Smooth muscle cell (in vitro differentiated cells): ENCODE measurements around the gene HDAC6. TPM values are rescaled to one million over a fixed set of nuclear protein-coding genes. Genes with fewer than 3 reads are reported as not detected.
"Not testable (repeated sequence)": the region's sequence is repeated elsewhere in the genome, so short reads cannot be mapped to it uniquely, and the experiment has no call there.

Experiments
- DNase-seq: peaks from one replicate; lab custom pipeline; 2025; ENCODE audit not compliant: unreplicated experiment; lab: John Stamatoyannopoulos, UW
- H2AFZ ChIP-seq: fragments of 200-600 bp; sonication (generic); 2 replicates; pipeline ENCODE4 v1.6.0; 2016; ENCODE audit warnings: antibody characterized with exemption, low read depth, mild to moderate bottlenecking
- H3F3A ChIP-seq: fragments of 200-600 bp; sonication (generic); 2 replicates; pipeline ENCODE4 v1.6.0; 2017; ENCODE audit warnings: antibody characterized with exemption, low read depth
- H3K27ac ChIP-seq: fragments of 200-600 bp; sonication (generic); 2 replicates; pipeline ENCODE4 v1.5.1; 2016; ENCODE audit warnings: low read depth, mild to moderate bottlenecking
- H3K27me3 ChIP-seq: fragments of 200-600 bp; sonication (generic); 2 replicates; pipeline ENCODE4 v1.6.1; 2016; ENCODE audit warnings: low read depth, mild to moderate bottlenecking
- H3K36me3 ChIP-seq: fragments of 200-600 bp; sonication (generic); 2 replicates; pipeline ENCODE4 v1.5.1; 2016; ENCODE audit warnings: low read depth
- H3K4me1 ChIP-seq: fragments of 200-600 bp; sonication (generic); 2 replicates; pipeline ENCODE4 v1.5.1; 2016; ENCODE audit warnings: low read depth
- H3K4me2 ChIP-seq: fragments of 200-600 bp; sonication (generic); 2 replicates; pipeline ENCODE4 v1.6.0; 2016; ENCODE audit warnings: mild to moderate bottlenecking
- H3K4me3 ChIP-seq: fragments of 200-600 bp; sonication (generic); 2 replicates; pipeline ENCODE4 v1.5.1; 2016; ENCODE audit warnings: mild to moderate bottlenecking
- H3K79me2 ChIP-seq: fragments of 200-600 bp; sonication (generic); 2 replicates; pipeline ENCODE4 v1.6.0; 2016; ENCODE audit warnings: low read depth, mild to moderate bottlenecking
- H3K9ac ChIP-seq: fragments of 200-600 bp; sonication (generic); 2 replicates; pipeline ENCODE4 v1.6.0; 2016; ENCODE audit warnings: low read depth
- H3K9me3 ChIP-seq: fragments of 200-600 bp; sonication (generic); replicated peaks from 2 replicates; pipeline ENCODE4 v1.5.1; 2016; ENCODE audit warnings: low read depth
- H4K20me1 ChIP-seq: fragments of 200-600 bp; sonication (generic); 2 replicates; pipeline ENCODE4 v1.6.0; 2016; ENCODE audit warnings: low read depth
- WGBS: methylation state at CpG from one replicate; pipeline ENCODE4 v1.1.7; 2016; ENCODE audit warnings: low lambda C conversion rate; 5-methylcytosine and 5-hydroxymethylcytosine counted together
- polyA plus RNA-seq: library from polyadenylated mRNA; unstranded; fragments of >200 nt; fragmentation: Nextera tagmentation; extraction: Ambion mirVana; gene quantifications from 2 replicates; pipeline ENCODE4 v1.2.1, GENCODE V29; 2016
- total RNA-seq: library from RNA; depleted of rRNA; stranded (reverse); fragments of >200 nt; gene quantifications from 2 replicates; pipeline ENCODE4 v1.2.3, GENCODE V29; 2014
- TF ChIP-seq, protein P1 (sequence below): fragments of 200-600 bp; sonication (generic); IDR thresholded peaks from 2 replicates; pipeline ENCODE4 v1.5.1; 2017; ENCODE audit warnings: borderline replicate concordance, mild to moderate bottlenecking, antibody characterized with exemption; ENCODE audit not compliant: insufficient read depth, poor library complexity, severe bottlenecking

Gene HDAC6
- total and polyA plus RNA-seq, 2 experiments from 2014 or later, result 46.0 to 71.3 TPM

DNA sequence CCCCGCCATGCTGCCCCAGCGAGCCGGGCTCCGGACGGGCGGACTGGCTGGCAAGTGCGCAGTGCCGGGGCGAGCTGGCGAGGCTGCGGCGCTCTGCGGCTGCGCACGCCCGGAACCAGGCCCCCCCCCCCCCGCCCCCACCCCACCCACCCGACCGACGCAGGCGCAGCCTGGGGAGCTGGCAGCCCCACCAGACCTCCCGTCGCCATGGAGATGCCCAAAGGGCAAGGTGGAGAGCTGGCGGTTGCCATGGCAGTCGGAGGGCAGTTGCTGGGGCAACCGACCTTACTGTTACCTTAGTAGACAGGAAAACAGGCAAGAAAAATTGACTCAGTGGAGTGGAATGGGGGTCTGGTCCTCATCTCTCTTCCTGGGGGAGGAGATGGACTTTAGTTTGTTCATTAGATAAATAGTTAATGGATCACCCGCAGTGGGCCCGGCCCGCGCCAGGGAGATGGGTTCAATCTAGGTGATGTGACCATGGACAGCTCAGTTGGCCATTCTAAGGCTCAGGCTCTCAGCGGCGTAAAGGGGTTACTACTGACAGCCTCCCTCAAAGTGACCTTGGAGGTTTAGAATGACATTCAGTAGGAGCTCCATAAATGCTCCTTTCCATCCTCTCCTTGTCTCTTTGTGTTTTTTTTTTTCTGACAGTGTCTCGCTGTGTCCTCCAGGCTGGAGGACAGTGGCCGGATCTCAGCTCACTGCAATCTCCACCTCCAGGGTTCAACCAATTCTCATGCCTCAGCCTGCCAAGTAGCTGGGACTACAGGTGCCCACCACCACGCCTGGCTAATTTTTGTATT is 33.9 kb downstream of the HDAC6 start, which contains the start of gene PCSK1N:
Gene PCSK1N (minus strand): TSS at position 87 of the 806 bp plus-strand sequence. CDS start 78 bp downstream, at position 9.
- DNase-seq, result no peak
- Histone ChIP-seq H3K36me3 (no peaks in the 10 kb centered on the region), H3K4me3 (peak within 1 kb of the TSS; percentile 41), H3K27me3 (peaks cover 55% of the 10 kb centered on the region), H3K79me2 (no peaks in the 10 kb centered on the region), H2AFZ (no peak within 1 kb of the TSS), H4K20me1 (no peaks in the 10 kb centered on the region), H3K9ac (no peak within 1 kb of the TSS), H3K9me3 (no peaks in the 10 kb centered on the region), H3F3A (no peaks in the 10 kb centered on the region), H3K27ac (no peak within 1 kb of the TSS), H3K4me1 (no peaks in the 10 kb centered on the region), H3K4me2 (peak within 1 kb of the TSS; percentile 79)
- WGBS, result 65% methylated on average over 18 of the region's 35 CpGs
- TF ChIP-seq, protein P1, sequence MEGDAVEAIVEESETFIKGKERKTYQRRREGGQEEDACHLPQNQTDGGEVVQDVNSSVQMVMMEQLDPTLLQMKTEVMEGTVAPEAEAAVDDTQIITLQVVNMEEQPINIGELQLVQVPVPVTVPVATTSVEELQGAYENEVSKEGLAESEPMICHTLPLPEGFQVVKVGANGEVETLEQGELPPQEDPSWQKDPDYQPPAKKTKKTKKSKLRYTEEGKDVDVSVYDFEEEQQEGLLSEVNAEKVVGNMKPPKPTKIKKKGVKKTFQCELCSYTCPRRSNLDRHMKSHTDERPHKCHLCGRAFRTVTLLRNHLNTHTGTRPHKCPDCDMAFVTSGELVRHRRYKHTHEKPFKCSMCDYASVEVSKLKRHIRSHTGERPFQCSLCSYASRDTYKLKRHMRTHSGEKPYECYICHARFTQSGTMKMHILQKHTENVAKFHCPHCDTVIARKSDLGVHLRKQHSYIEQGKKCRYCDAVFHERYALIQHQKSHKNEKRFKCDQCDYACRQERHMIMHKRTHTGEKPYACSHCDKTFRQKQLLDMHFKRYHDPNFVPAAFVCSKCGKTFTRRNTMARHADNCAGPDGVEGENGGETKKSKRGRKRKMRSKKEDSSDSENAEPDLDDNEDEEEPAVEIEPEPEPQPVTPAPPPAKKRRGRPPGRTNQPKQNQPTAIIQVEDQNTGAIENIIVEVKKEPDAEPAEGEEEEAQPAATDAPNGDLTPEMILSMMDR, result no peak

DNA sequence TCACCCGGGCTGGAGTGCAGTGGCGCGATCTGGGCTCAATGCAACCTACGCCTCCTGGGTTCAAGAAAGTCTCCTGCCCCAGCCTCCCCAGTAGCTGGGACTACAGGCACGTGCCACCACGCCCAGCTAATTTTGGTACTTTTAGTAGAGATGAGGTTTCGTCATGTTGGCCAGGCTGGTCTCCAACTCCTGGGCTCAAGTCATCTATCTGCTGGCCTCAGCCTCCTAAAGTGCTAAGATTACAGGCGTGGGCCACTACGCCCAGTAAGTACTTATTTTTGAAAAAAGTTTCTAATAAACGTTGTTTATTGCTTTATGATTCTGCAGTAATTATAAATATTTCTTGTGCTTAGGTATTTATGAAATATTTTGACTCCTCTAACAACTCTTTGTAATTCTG is 37.8 kb downstream of the HDAC6 start:
- Histone ChIP-seq H3K9me3 (no peaks in the 10 kb centered on the region), H3K79me2 (no peaks in the 10 kb centered on the region), H3K27me3 (peaks cover 17% of the 10 kb centered on the region), H3K4me3 (no peak overlapping the region), H3K4me2 (no peak overlapping the region), H4K20me1 (no peaks in the 10 kb centered on the region), H2AFZ (no peak overlapping the region), H3F3A (no peaks in the 10 kb centered on the region), H3K9ac (no peak overlapping the region), H3K4me1 (no peaks in the 10 kb centered on the region), H3K36me3 (no peaks in the 10 kb centered on the region), H3K27ac (no peak overlapping the region)
- WGBS, result 84% methylated on average over 10 of the region's 10 CpGs
- DNase-seq, result no peak
- TF ChIP-seq, protein P1, result no peak

DNA sequence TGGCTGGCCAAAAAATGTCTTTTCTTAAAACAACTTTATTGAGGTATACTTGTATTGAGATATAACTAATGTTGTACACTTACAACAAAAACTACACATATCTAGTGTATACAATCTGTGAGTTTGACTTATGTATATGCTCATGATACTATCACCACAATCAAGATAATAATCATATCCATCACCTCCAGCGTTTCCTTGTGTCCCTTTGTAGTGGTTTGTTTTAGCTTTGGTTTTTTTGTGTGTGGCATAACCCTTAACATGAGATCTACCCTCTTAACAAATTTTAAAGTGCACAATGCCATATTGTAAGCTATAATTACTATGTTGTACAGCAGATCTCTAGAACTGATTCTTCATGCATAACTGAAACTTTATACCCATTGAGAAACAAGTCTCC is 47.0 kb downstream of the HDAC6 start:
- no peak overlapping the region for H2AFZ ChIP-seq
- DNase-seq, result no peak
- H3K9me3 ChIP-seq, result no peaks in the 10 kb centered on the region
- H3K27me3 ChIP-seq, result no peaks in the 10 kb centered on the region
- no peak overlapping the region for H3K9ac ChIP-seq
- 67% methylated on average over 1 of the region's 1 CpG for WGBS
- H3K4me3 ChIP-seq, result no peak overlapping the region
- H3K27ac ChIP-seq, result no peak overlapping the region
- no peak overlapping the region for H3K4me2 ChIP-seq
- no peaks in the 10 kb centered on the region for H3K4me1 ChIP-seq
- H3K36me3 ChIP-seq, result no peaks in the 10 kb centered on the region
- no peaks in the 10 kb centered on the region for H3K79me2 ChIP-seq
- H4K20me1 ChIP-seq, result no peaks in the 10 kb centered on the region
- H3F3A ChIP-seq, result no peaks in the 10 kb centered on the region
- TF ChIP-seq, protein P1, result no peak

DNA sequence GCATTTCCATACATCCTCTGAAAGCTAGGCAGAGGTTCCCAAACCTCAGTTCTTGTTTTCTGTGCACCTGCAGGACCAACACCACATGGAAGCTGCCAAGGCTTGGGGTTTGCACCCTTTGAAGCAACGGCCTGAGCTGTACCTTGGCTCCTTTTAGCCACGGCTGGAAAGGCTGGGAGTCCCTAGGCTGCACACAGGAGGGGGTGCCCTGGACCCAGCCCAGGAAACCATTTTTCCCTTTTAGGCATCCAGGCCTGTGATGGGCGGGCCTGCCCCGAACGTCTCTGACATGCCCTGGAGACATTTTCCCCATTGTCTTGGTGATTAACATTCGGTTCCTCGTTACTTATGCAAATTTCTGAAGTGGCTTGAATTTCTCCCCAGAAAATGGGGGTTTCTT is 51.0 kb downstream of the HDAC6 start:
- no peak overlapping the region for H3K27ac ChIP-seq
- H3K4me2 ChIP-seq, result no peak overlapping the region
- WGBS, result 80% methylated on average over 7 of the region's 7 CpGs
- no peaks in the 10 kb centered on the region for H3K36me3 ChIP-seq
- DNase-seq, result no peak
- no peaks in the 10 kb centered on the region for H3K9me3 ChIP-seq
- H4K20me1 ChIP-seq, result no peaks in the 10 kb centered on the region
- H2AFZ ChIP-seq, result no peak overlapping the region
- H3K4me3 ChIP-seq, result no peak overlapping the region
- H3F3A ChIP-seq, result no peaks in the 10 kb centered on the region
- H3K4me1 ChIP-seq, result no peaks in the 10 kb centered on the region
- TF ChIP-seq, protein P1, result no peak
- no peaks in the 10 kb centered on the region for H3K79me2 ChIP-seq
- no peak overlapping the region for H3K9ac ChIP-seq
- no peaks in the 10 kb centered on the region for H3K27me3 ChIP-seq

GRCh38 chrX:48853494-48853893 is 51.6 kb downstream of the HDAC6 start:
- not testable (repeated sequence) for H3K79me2 ChIP-seq, H4K20me1 ChIP-seq, H3K27ac ChIP-seq, H3K4me3 ChIP-seq, H3K9me3 ChIP-seq, H3K27me3 ChIP-seq, H3K36me3 ChIP-seq, H3K4me1 ChIP-seq, H3K4me2 ChIP-seq, H3F3A ChIP-seq, DNase-seq, H3K9ac ChIP-seq, H2AFZ ChIP-seq
